ENCODE data around the gene SLC27A5. TPM values are rescaled to one million over a fixed set of nuclear protein-coding genes. Genes with fewer than 3 reads are reported as not detected.

SLC27A5 gene
- total and polyA plus RNA-seq, 2 of the 13 experiments (the other 11 are each of a cell fraction or from before 2014, with no cell fraction given) = 30.3 to 40.2 TPM

DNA sequence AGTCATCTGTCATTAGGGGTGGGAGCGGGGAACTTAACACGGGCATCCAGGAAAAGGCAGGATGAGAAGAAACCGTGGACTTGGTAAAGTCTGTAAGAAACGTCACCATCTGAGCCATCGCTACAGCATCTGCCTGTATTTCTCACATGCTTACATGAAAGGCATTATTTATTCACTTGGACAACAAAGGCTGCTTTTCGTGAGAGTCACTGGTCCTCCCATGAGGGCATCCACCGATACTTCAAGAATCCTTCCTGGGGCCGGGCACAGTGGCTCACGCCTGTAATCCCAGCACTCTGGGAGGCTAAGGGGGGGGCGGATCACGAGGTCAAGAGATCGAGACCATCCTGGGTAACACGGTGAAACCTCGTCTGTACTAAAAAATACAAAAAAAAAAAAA lies 19.5 kb downstream of the SLC27A5 start:
- ChIA-PET POLR2A (no interaction called here), CTCF (ENCODE audit: low intra/inter-chr PET ratio, low total read pairs) (no interaction called here)
- no peak overlapping the region for H3K4me2 ChIP-seq (ENCODE audit: low read depth, low read length)
- no peak for DNase-seq (ENCODE audit: low spot score)
- FAIRE-seq = no peak
- intact Hi-C loops (cut with micrococcal nuclease; ENCODE audit: unreplicated experiment) (no loop called here), in situ Hi-C loops (cut with HindIII; ENCODE audit: extremely low pct_ligation_motif_present, low pct_unique_long_range_greater_than_20kb) (no loop called here)
- no peak overlapping the region for H3K9ac ChIP-seq (ENCODE audit: insufficient read depth, low read depth, low read length)
- peaks cover 7% of the 10 kb centered on the region; the same call in 1 of the 2 replicates for H3K4me1 ChIP-seq (ENCODE audit: insufficient read depth, low read length)
- no peak for TF ChIP-seq ZNF34 (CRISPR knock-in tag; IDR thresholded peaks at IDR 0.05; ENCODE audit: borderline replicate concordance)
- no peak for TF ChIP-seq ZKSCAN1 (IDR thresholded peaks at IDR 0.05; ENCODE audit: low read length)
- no peak for TF ChIP-seq NFATC3 (CRISPR knock-in tag; IDR thresholded peaks at IDR 0.05)
- TF ChIP-seq SMARCE1 (IDR thresholded peaks at IDR 0.05; ENCODE audit: borderline replicate concordance) = no peak
- no peak for TF ChIP-seq ZSCAN31 (CRISPR knock-in tag; IDR thresholded peaks at IDR 0.05; ENCODE audit: low read depth)
- no peak for TF ChIP-seq XRCC5 (optimal IDR thresholded peaks at IDR 0.05; ENCODE audit: low read length)
- no peak for TF ChIP-seq TAF1 (CRISPR knock-in tag; IDR thresholded peaks at IDR 0.05)
- TF ChIP-seq, protein P1, sequence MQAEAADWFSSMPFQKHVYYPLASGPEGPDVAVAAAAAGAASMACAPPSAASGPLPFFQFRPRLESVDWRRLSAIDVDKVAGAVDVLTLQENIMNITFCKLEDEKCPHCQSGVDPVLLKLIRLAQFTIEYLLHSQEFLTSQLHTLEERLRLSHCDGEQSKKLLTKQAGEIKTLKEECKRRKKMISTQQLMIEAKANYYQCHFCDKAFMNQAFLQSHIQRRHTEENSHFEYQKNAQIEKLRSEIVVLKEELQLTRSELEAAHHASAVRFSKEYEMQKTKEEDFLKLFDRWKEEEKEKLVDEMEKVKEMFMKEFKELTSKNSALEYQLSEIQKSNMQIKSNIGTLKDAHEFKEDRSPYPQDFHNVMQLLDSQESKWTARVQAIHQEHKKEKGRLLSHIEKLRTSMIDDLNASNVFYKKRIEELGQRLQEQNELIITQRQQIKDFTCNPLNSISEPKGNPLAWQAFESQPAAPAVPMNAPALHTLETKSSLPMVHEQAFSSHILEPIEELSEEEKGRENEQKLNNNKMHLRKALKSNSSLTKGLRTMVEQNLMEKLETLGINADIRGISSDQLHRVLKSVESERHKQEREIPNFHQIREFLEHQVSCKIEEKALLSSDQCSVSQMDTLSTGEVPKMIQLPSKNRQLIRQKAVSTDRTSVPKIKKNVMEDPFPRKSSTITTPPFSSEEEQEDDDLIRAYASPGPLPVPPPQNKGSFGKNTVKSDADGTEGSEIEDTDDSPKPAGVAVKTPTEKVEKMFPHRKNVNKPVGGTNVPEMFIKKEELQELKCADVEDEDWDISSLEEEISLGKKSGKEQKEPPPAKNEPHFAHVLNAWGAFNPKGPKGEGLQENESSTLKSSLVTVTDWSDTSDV (CRISPR knock-in tag; IDR thresholded peaks at IDR 0.05) = no peak
- no peak for TF ChIP-seq ZFP37 (CRISPR knock-in tag; IDR thresholded peaks at IDR 0.05; ENCODE audit: borderline replicate concordance)
- no peak for TF ChIP-seq ZNF777 (CRISPR knock-in tag; IDR thresholded peaks at IDR 0.05)
- no peak for TF ChIP-seq RARA (CRISPR knock-in tag; IDR thresholded peaks at IDR 0.05)
- no peak for TF ChIP-seq TBP (CRISPR knock-in tag; IDR thresholded peaks at IDR 0.05)
- no peak for TF ChIP-seq RFXAP (CRISPR knock-in tag; IDR thresholded peaks at IDR 0.05; ENCODE audit: borderline replicate concordance)
- no peak for TF ChIP-seq U2AF2 (IDR thresholded peaks at IDR 0.05; ENCODE audit: low read depth, low read length)
- no peak for TF ChIP-seq MTA3 (CRISPR knock-in tag; IDR thresholded peaks at IDR 0.05)
- TF ChIP-seq, protein P2, sequence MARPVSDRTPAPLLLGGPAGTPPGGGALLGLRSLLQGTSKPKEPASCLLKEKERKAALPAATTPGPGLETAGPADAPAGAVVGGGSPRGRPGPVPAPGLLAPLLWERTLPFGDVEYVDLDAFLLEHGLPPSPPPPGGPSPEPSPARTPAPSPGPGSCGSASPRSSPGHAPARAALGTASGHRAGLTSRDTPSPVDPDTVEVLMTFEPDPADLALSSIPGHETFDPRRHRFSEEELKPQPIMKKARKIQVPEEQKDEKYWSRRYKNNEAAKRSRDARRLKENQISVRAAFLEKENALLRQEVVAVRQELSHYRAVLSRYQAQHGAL (CRISPR knock-in tag; IDR thresholded peaks at IDR 0.05; ENCODE audit: not compliant biosample characterization) = no peak
- TF ChIP-seq ZMYM2 (CRISPR knock-in tag; IDR thresholded peaks at IDR 0.05) = no peak
- TF ChIP-seq SOX5 (CRISPR knock-in tag; IDR thresholded peaks at IDR 0.05; ENCODE audit: borderline replicate concordance) = no peak
- TF ChIP-seq ZNF572 (CRISPR knock-in tag; IDR thresholded peaks at IDR 0.05) = no peak
- H2AFZ ChIP-seq (ENCODE audit: low read length) = no peak overlapping the region
- no peaks in the 10 kb centered on the region for H3K79me2 ChIP-seq (ENCODE audit: insufficient read depth, low read length)
- no TSS peak for BruUV-seq (replicated peaks)
- H3K27me3 ChIP-seq (ENCODE audit: control insufficient read depth in 1 of 2, insufficient read depth in 2 of 2, low read length in 2 of 2) = no peaks in the 10 kb centered on the region
- H3K36me3 ChIP-seq (replicated peaks in 1 of 2; ENCODE audit: control insufficient read depth in 1 of 2, insufficient read depth in 2 of 2, low read length in 2 of 2) = no peaks in the 10 kb centered on the region
- WGBS (ENCODE audit: low lambda C conversion rate) = 88% methylated on average over 14 of the region's 14 CpGs
- no peak for ATAC-seq
- no peaks in the 10 kb centered on the region for H3K9me3 ChIP-seq (ENCODE audit: low read length)
- no peaks in the 10 kb centered on the region for H4K20me1 ChIP-seq (ENCODE audit: insufficient read depth, low read length)
- H3K4me3 ChIP-seq (replicated peaks in 1 of 3; ENCODE audit: insufficient read depth in 1 of 3, low read depth in 2 of 3, low read length in 3 of 3) = no peak overlapping the region
- H3K27ac ChIP-seq (ENCODE audit: extremely low read length, insufficient read depth, low read length) = no peak overlapping the region

Data from HepG2 (cell line).